ENCODE measurements around the gene ZNF28.
"Not testable (repeated sequence)": the region's sequence is repeated elsewhere in the genome, so short reads cannot be mapped to it uniquely, and the experiment has no call there.

Gene ZNF28

DNA sequence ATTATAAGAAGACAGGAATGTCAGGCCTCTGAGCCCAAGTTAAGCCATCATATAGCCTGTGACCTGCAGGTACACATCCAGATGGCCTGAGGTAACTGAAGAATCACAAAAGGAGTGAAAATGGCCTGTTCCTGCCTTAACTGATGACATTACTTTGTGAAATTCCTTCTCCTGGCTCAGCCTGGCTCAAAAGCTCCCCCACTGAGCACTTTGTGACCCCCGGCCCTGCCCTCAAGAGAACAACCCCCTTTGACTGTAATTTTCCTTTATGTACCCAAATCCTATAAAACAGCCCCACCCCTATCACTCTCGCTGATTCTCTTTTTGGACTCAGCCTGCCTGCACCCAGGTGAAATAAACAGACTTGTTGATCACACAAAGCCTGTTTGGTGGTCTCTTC lies 65.0 kb downstream of the ZNF28 start:
- H3K4me1 ChIP-seq (ENCODE audit: control insufficient read depth, insufficient read depth, low read length); H3K27me3 ChIP-seq (ENCODE audit: control insufficient read depth, insufficient read depth, low read length); H3K27ac ChIP-seq (ENCODE audit: low read depth, low read length); H3K36me3 ChIP-seq (ENCODE audit: control insufficient read depth, insufficient read depth, low read length); H3K4me3 ChIP-seq (ENCODE audit: low read depth, low read length); H3K9ac ChIP-seq (ENCODE audit: low read length): not testable (repeated sequence)
- peaks cover 12% of the 10 kb centered on the region for H3K9me3 ChIP-seq (ENCODE audit: control insufficient read depth, insufficient read depth, low read depth, low read length)

GRCh38 chr19:52749780-52750179 lies 71.7 kb downstream of the ZNF28 start:
- peaks cover 2% of the 10 kb centered on the region; the same call in 1 of the 2 replicates for H3K36me3 ChIP-seq (ENCODE audit: control insufficient read depth, insufficient read depth, low read length)
- H3K27ac ChIP-seq (ENCODE audit: low read depth, low read length) = no peak overlapping the region
- H3K4me3 ChIP-seq (ENCODE audit: low read depth, low read length) = no peak overlapping the region
- peaks cover 4% of the 10 kb centered on the region for H3K9me3 ChIP-seq (ENCODE audit: control insufficient read depth, insufficient read depth, low read depth, low read length)
- no peaks in the 10 kb centered on the region for H3K27me3 ChIP-seq (ENCODE audit: control insufficient read depth, insufficient read depth, low read length)
- H3K9ac ChIP-seq (ENCODE audit: low read length) = no peak overlapping the region
- H3K4me1 ChIP-seq (ENCODE audit: control insufficient read depth, insufficient read depth, low read length) = no peaks in the 10 kb centered on the region

GRCh38 chr19:52748336-52748950 lies 73.0 kb downstream of the ZNF28 start:
- Histone ChIP-seq H3K9ac (ENCODE audit: low read length) (no peak overlapping the region), H3K9me3 (ENCODE audit: control insufficient read depth, insufficient read depth, low read depth, low read length) (no peaks in the 10 kb centered on the region), H3K27me3 (ENCODE audit: control insufficient read depth, insufficient read depth, low read length) (no peaks in the 10 kb centered on the region), H3K4me1 (ENCODE audit: control insufficient read depth, insufficient read depth, low read length) (peaks cover 4% of the 10 kb centered on the region), H3K27ac (ENCODE audit: low read depth, low read length) (no peak overlapping the region), H3K36me3 (ENCODE audit: control insufficient read depth, insufficient read depth, low read length) (no peaks in the 10 kb centered on the region), H3K4me3 (ENCODE audit: low read depth, low read length) (peak overlapping the region; percentile 58)
